ENCODE measurements around the gene TNMD. TPM values are rescaled to one million over a fixed set of nuclear protein-coding genes. Genes with fewer than 3 reads are reported as not detected.

The TNMD gene
- total and polyA plus RNA-seq, 11 donors = 0.08 to 1.5 (median 0.37) TPM; not detected in 5

DNA sequence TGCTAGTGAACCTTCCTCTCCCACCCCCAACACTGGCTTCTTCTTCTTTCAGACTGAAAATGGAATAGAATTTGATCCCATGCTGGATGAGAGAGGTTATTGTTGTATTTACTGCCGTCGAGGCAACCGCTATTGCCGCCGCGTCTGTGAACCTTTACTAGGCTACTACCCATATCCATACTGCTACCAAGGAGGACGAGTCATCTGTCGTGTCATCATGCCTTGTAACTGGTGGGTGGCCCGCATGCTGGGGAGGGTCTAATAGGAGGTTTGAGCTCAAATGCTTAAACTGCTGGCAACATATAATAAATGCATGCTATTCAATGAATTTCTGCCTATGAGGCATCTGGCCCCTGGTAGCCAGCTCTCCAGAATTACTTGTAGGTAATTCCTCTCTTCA lies 14.7 kb downstream of the TNMD start:
- no peak for TF ChIP-seq POLR2A (IDR thresholded peaks at IDR 0.05)
- TF ChIP-seq, protein P1, sequence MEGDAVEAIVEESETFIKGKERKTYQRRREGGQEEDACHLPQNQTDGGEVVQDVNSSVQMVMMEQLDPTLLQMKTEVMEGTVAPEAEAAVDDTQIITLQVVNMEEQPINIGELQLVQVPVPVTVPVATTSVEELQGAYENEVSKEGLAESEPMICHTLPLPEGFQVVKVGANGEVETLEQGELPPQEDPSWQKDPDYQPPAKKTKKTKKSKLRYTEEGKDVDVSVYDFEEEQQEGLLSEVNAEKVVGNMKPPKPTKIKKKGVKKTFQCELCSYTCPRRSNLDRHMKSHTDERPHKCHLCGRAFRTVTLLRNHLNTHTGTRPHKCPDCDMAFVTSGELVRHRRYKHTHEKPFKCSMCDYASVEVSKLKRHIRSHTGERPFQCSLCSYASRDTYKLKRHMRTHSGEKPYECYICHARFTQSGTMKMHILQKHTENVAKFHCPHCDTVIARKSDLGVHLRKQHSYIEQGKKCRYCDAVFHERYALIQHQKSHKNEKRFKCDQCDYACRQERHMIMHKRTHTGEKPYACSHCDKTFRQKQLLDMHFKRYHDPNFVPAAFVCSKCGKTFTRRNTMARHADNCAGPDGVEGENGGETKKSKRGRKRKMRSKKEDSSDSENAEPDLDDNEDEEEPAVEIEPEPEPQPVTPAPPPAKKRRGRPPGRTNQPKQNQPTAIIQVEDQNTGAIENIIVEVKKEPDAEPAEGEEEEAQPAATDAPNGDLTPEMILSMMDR (IDR thresholded peaks at IDR 0.05) = no peak
- no peaks in the 10 kb centered on the region for H3K36me3 ChIP-seq
- H3K9me3 ChIP-seq = no peaks in the 10 kb centered on the region
- no peak overlapping the region for H3K27ac ChIP-seq
- peaks cover 0 to 32% (median 0%) of the 10 kb centered on the region in 9 donors for H3K27me3 ChIP-seq
- WGBS, 4 donors = 71 to 98% (median 88%) methylated on average over 9 of the region's 9 CpGs
- DNase-seq = no peak
- ATAC-seq = no peak
- no peaks in the 10 kb centered on the region for H3K4me1 ChIP-seq
- intact Hi-C loops (cut with DNase I) = no loop called here
- no peak overlapping the region for H3K4me3 ChIP-seq

DNA sequence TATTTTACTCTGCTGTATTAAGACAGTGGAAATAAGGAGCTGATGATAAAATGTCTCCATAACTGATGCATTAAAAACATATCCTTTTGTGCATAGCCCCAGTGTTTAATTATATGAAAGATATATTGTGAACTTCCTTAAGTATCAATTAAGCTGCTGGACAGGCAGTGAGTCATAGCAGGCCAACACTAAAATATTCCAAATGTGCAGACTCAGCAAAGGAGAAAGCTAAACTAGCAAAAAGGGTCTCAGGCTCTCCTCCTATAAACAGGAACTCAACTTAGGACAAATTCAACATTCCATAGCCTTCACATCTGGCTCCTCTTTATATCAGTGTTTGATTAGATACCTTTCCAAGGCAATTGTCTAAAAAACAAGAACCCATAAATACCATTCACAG lies 15.6 kb downstream of the TNMD start:
- Histone ChIP-seq H3K4me1 (no peaks in the 10 kb centered on the region), H3K36me3 (no peaks in the 10 kb centered on the region), H3K9me3 (no peaks in the 10 kb centered on the region), H3K27me3 (peaks cover 0 to 34% (median 0%) of the 10 kb centered on the region in 9 donors), H3K27ac (no peak overlapping the region), H3K4me3 (no peak overlapping the region)
- intact Hi-C loops (cut with DNase I) = loop anchor here in 2 of 10 donors (10.0 kb wide), 1 partner anchor 86 kb away; no protein-coding TSS in a partner anchor
- no peak for TF ChIP-seq POLR2A (IDR thresholded peaks at IDR 0.05)
- TF ChIP-seq, protein P1 (IDR thresholded peaks at IDR 0.05) = no peak
- DNase-seq = no peak
- no peak for ATAC-seq

DNA sequence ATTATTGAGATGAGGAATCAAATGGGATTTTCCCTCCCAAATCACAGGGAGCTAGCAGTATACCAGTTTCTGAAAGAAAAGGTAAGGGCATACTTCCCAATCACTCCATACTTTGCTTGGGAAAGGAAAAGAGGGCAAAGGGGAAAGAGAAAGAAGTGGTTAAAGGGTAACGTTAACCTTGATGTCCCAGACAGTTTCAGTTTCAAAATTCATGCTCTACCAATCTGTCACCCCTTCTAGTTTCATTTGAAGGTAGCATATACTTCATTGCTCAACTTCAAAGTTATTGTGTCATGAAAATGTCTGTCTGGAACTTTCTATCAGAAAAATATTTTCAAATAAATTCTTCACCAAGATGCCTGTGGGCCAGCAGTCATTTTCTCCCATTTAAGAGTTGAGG lies 16.0 kb downstream of the TNMD start:
- Histone ChIP-seq H3K4me1 (no peaks in the 10 kb centered on the region), H3K36me3 (no peaks in the 10 kb centered on the region), H3K9me3 (no peaks in the 10 kb centered on the region), H3K27ac (no peak overlapping the region), H3K27me3 (peaks cover 0 to 38% (median 0%) of the 10 kb centered on the region in 9 donors), H3K4me3 (no peak overlapping the region)
- TF ChIP-seq, protein P1 (IDR thresholded peaks at IDR 0.05) = no peak
- no peak for TF ChIP-seq POLR2A (IDR thresholded peaks at IDR 0.05)
- 33 to 52% (median 49%) methylated on average over 1 of the region's 1 CpG for WGBS, 4 donors
- ATAC-seq (no peak), DNase-seq (no peak)
- intact Hi-C loops (cut with DNase I) = loop anchor here in 2 of 10 donors (10.0 kb wide), 1 partner anchor 86 kb away; no protein-coding TSS in a partner anchor

DNA sequence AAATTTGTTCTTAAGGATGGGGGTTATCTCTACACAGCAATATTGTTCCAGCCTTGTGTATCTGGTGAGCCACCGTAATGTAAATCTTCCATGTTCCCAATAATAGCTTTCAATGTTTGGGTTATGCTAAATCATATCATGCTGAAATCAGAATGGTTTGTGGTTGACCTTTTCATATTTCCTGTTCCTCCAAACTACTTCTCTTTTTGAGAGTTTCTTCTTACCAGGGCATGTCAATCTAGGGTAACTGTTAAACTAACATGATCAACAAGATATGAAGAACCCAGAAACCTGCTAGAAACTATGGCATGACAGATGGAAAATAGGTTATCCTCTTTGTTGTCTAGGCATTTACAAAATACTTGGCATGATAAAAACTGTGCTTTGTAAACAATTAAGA lies 22.0 kb downstream of the TNMD start:
- H3K9me3 ChIP-seq = no peaks in the 10 kb centered on the region
- WGBS, 4 donors = 59 to 89% (median 81%) methylated on average over 1 of the region's 1 CpG
- ATAC-seq (no peak), DNase-seq (no peak)
- TF ChIP-seq, protein P1 (IDR thresholded peaks at IDR 0.05) = no peak
- TF ChIP-seq POLR2A (IDR thresholded peaks at IDR 0.05) = no peak
- intact Hi-C loops (cut with DNase I) = loop anchor here in 2 of 10 donors (5.0 to 10.0 kb wide), 2 partner anchors 92 to 159 kb away; no protein-coding TSS in a partner anchor
- no peak overlapping the region for H3K27ac ChIP-seq
- H3K27me3 ChIP-seq = peaks cover 0 to 53% (median 0%) of the 10 kb centered on the region in 9 donors
- no peaks in the 10 kb centered on the region for H3K36me3 ChIP-seq
- no peak overlapping the region for H3K4me3 ChIP-seq
- no peaks in the 10 kb centered on the region for H3K4me1 ChIP-seq
